HG02588 (cell line): ENCODE results near the gene COQ7.

Source experiments
- ATAC-seq: cut with Tn5 transposase; IDR thresholded peaks from one replicate; pipeline ENCODE4 v1.9.1; 2021; ENCODE audit warnings: mild to moderate bottlenecking, moderate library complexity; ENCODE audit not compliant: unreplicated experiment

Gene COQ7

GRCh38 chr16:19110537-19111360 is 43.3 kb downstream of the COQ7 start:
- no peak for ATAC-seq

DNA sequence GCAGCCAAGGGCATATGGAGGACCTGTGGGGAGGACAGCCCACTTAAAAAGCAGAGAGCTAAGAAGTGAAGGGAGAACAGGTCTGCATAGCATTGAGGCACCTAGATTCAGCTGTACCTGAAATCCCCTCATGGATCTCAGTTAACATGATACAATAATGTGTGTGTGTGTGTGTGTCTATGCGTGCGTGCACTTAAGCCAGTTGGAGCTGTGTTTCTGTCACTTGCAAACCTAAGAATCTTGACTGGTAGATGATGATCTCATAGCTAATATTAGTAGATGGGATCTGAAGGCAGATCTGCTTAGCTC is 44.6 kb downstream of the COQ7 start:
- no peak for ATAC-seq

DNA sequence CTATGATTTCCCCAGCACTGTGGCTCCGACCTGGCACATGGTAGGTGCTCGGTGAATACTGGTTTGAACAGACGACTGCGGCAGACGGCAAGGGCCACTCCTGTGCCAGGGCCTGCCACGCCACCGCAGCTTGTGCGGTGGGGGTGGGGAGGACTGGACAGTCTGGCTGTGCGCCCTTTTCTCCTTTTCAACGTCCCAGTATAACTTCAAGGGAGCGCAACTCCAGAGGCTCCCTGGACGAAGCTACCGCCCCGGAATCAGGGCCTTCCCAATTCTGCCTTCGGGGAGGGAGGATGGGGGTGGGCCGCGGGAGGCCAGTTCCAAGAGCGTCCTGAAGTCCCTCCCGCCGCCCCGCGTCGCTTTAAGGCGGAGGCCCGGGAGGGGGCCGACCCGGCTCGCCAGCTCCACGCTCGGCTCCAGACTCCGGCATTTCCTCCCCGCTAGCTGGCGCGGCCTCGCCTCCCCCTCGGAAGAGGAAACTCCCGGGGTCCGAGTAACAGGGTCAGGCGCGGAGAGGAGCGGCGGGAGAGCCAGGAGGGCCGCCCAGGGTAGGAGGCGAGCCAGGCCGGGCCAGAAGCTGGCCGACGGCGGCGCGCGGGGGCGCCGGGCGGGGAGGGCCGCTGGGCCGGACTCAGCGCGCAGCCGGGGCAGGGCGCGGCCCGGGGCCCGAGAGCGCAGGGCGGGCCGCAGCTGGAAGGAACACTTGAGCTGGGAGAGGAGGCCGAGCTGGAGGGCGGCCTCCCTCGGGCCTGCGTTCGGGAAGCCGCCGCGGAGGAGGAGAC is 46.4 kb downstream of the COQ7 start, which contains the start of gene ITPRIPL2:
TSS of gene ITPRIPL2 (plus strand) at position 388 of the 782 bp plus-strand sequence. CDS start 498 bp downstream, outside the sequence.
- no peak for ATAC-seq

DNA sequence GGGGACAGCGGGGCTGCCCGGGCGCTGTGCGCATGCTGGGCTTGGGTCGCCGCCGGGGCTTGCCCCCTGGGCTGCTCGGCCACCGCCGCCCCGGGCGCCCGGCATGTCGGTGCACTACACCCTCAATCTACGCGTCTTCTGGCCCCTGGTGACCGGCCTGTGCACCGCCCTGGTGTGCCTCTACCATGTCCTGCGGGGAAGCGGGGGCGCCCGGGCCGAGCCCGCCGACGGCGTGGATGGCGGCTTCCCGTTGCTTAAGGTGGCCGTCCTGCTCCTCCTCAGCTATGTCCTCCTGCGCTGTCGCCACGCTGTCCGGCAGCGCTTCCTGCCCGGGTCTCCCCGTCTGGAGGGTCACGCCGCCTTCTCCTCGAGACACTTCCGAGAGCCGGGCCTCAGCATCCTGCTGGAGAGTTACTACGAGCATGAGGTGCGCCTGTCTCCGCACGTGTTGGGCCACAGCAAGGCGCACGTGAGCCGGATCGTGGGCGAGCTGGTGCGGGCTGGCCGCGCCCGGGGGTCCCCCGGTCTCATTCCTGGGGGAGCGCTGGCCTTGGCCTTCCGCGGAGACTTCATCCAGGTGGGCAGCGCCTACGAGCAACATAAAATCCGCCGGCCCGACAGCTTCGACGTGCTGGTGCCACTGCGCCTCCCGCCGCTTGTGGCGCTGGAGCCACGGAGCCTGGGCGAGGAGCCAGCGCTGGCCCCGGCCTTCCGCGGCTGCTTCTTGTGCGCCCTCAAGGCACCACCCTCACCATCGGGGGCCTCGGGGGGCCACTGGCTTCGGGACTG is 47.1 kb downstream of the COQ7 start:
- no peak for ATAC-seq

GRCh38 chr16:19115148-19116021 is 48.0 kb downstream of the COQ7 start:
- no peak for ATAC-seq

GRCh38 chr16:19116711-19117449 is 49.5 kb downstream of the COQ7 start:
- no peak for ATAC-seq

DNA sequence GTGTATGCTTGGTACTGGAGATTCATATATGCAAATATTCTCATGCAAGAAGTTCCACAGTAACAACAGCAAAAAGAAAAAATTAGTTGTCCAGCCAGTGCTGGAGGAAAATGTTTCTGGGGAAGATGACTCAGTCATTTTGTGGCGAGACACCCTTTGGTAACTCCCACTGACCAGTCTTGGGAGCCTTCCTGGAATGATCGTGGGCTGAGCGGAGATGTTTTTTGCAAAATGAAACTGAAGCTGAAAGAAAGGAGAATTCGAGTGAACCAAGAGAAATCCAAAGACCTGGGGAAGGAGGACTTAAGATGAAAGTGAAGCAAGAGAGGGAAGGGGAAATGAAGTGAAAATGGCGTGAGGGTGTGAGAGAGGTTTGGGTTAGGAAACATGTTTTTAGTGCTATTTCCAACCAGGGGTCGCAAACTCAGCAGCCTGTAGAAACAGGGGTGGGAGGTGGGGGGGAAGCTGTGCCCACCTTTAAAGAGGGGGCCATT is 51.6 kb downstream of the COQ7 start:
- ATAC-seq, result no peak

DNA sequence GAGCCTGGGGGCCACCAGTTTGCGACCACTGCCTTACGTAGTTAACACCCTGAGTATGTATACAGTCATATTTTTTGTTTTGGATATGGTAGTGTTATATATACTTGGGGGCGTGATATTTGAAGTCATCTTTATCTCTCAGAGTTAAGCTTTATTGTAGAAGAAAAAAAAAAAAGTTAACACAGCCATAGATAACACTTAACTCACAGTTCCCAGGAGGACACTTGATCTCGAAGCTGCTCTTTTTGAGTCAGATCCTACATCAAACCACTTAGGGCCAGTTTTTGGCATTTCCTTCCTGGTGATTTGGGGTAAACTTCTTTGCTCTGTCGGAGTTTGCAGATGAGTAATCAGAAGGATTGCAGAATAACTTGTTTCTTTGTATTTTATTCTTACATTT is 52.1 kb downstream of the COQ7 start:
- ATAC-seq, result no peak

GRCh38 chr16:19123535-19124178 is 56.2 kb downstream of the COQ7 start:
- ATAC-seq, result no peak

GRCh38 chr16:19126300-19126699 is 58.9 kb downstream of the COQ7 start:
- ATAC-seq, result no peak

DNA sequence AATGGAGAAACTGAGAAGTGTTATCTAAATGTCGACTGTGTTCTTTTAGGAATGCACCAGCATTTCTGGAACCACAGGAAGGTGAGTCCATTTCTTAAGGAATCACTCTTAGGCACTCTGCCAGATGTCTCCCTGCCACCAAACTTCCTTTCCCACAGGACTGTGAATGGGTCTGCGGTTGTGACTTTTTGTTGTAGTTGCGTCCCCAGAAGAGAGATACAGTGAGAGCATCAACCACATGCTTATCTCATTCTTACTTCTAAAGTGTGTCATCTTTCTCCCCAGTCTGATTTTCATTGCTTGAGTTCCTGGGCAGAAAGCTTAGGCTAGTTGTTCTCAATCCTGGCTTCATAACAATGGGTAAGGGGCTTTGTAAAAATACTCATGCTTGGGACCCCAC is 59.8 kb downstream of the COQ7 start:
- peak; percentile 37 for ATAC-seq

DNA sequence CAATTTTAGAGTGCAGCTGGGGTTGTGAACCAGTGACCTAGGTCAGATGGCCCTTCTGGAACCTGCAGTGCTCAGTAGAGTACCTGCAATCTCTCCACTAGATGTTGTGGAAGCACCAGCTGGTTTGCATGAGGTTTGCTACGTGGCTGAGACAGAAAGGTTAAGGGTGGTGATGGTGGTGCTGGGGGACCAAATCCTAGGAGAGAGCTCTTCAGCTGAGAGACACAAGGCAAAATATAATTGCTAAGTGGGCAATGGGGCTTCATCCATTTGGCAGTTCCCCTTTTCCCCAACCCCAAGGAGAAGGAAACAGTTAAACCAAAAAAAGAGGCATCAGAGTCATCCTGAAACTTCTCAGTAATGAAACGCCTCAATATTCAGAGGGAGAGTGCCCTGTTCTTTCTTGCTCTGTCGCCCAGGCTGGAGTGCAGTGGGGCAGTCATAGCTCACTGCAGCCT is 60.3 kb downstream of the COQ7 start:
- ATAC-seq, result peak; percentile 56

GRCh38 chr16:19128454-19129200 is 61.2 kb downstream of the COQ7 start:
- ATAC-seq, result no peak
